DMS114 treated with DMSO at 0.1 percent for 48 hours (cell line): ENCODE measurements around the gene C1orf21.

Source experiments
- DNase-seq: peaks from one replicate; lab custom pipeline; 2025; ENCODE audit not compliant: unreplicated experiment; lab: John Stamatoyannopoulos, UW

Gene C1orf21

GRCh38 chr1:184552446-184552845 lies 165.6 kb downstream of the C1orf21 start:
- DNase-seq, result no peak

- no peak for DNase-seq
Observed at GRCh38 chr1:184553845-184554244, 167.0 kb downstream of the C1orf21 start.

GRCh38 chr1:184555665-184556641 lies 169.1 kb downstream of the C1orf21 start:
- no peak for DNase-seq

- no peak for DNase-seq
Observed at GRCh38 chr1:184556665-184557064, 169.8 kb downstream of the C1orf21 start.

GRCh38 chr1:184557423-184558347 lies 170.9 kb downstream of the C1orf21 start:
- no peak for DNase-seq

- no peak for DNase-seq
Observed at GRCh38 chr1:184558691-184559090, 171.9 kb downstream of the C1orf21 start.

- DNase-seq, result no peak
Observed at GRCh38 chr1:184559117-184559713, 172.4 kb downstream of the C1orf21 start.

GRCh38 chr1:184562806-184563205 lies 176.0 kb downstream of the C1orf21 start:
- DNase-seq, result no peak

- no peak for DNase-seq
Observed at GRCh38 chr1:184563308-184563707, 176.5 kb downstream of the C1orf21 start.

- DNase-seq, result no peak
Observed at GRCh38 chr1:184567009-184567408, 180.2 kb downstream of the C1orf21 start.

GRCh38 chr1:184567637-184568036 lies 180.8 kb downstream of the C1orf21 start:
- no peak for DNase-seq

- no peak for DNase-seq
Observed at GRCh38 chr1:184568148-184568547, 181.3 kb downstream of the C1orf21 start.

GRCh38 chr1:184569106-184569505 lies 182.3 kb downstream of the C1orf21 start:
- no peak for DNase-seq

- no peak for DNase-seq
Observed at GRCh38 chr1:184574588-184574987, 187.8 kb downstream of the C1orf21 start.

- no peak for DNase-seq
Observed at GRCh38 chr1:184576822-184577221, 190.0 kb downstream of the C1orf21 start.

GRCh38 chr1:184577319-184577718 lies 190.5 kb downstream of the C1orf21 start:
- no peak for DNase-seq

GRCh38 chr1:184582411-184582810 lies 195.6 kb downstream of the C1orf21 start:
- DNase-seq, result no peak

GRCh38 chr1:184583849-184584248 lies 197.0 kb downstream of the C1orf21 start:
- DNase-seq, result no peak

GRCh38 chr1:184588701-184589100 lies 201.9 kb downstream of the C1orf21 start:
- no peak for DNase-seq

- no peak for DNase-seq
Observed at GRCh38 chr1:184590163-184590750, 203.4 kb downstream of the C1orf21 start.

- no peak for DNase-seq
Observed at GRCh38 chr1:184593597-184593996, 206.8 kb downstream of the C1orf21 start.
